Memory B cell (primary cell): ENCODE results near the gene NTRK3.

Experiments
- ATAC-seq: fragments of 150-1000 bp; cut with Tn5 transposase; 2 replicates; pipeline ENCODE4 v1.10.0; 2021; ENCODE audit warnings: low read depth, mild to moderate bottlenecking, moderate library complexity
- DNase-seq, 2 donors: peaks; one replicate each; pipeline ENCODE4 v3.0.0; 2022; ENCODE audit warnings: low spot score in 2 of 2
- H3K27ac Mint-ChIP-seq: one replicate; pipeline ENCODE4 v1.8.0; 2022; ENCODE audit warnings: mild to moderate bottlenecking, moderate library complexity, mixed read lengths
- H3K27me3 Mint-ChIP-seq: one replicate; pipeline ENCODE4 v1.8.0; 2022; ENCODE audit warnings: mixed read lengths
- H3K36me3 Mint-ChIP-seq: one replicate; pipeline ENCODE4 v1.8.0; 2022; ENCODE audit warnings: mild to moderate bottlenecking, mixed read lengths
- H3K4me1 Mint-ChIP-seq: one replicate; pipeline ENCODE4 v1.8.0; 2022; ENCODE audit warnings: mixed read lengths
- H3K4me3 Mint-ChIP-seq: one replicate; pipeline ENCODE4 v1.8.0; 2022; ENCODE audit warnings: mild to moderate bottlenecking, moderate library complexity, mixed read lengths
- H3K9me3 Mint-ChIP-seq: one replicate; pipeline ENCODE4 v1.8.0; 2022; ENCODE audit warnings: mixed read lengths

The NTRK3 gene

GRCh38 chr15:88231909-88232644 lies 24.5 kb downstream of the NTRK3 start:
- ATAC-seq, result no peak

GRCh38 chr15:88230823-88231222 lies 25.7 kb downstream of the NTRK3 start:
- Mint-ChIP-seq H3K4me3 (no peak overlapping the region), H3K4me1 (no peaks in the 10 kb centered on the region), H3K27ac (no peak overlapping the region), H3K9me3 (no peaks in the 10 kb centered on the region), H3K27me3 (peaks cover 24% of the 10 kb centered on the region), H3K36me3 (no peaks in the 10 kb centered on the region)
- no peak for ATAC-seq
- DNase-seq, result no peak

More at GRCh38 chr15:88231909-88232644, 24.5 kb downstream of the NTRK3 start:
- Mint-ChIP-seq H3K4me1 (no peaks in the 10 kb centered on the region), H3K27ac (no peak overlapping the region), H3K36me3 (no peaks in the 10 kb centered on the region), H3K27me3 (peaks cover 26% of the 10 kb centered on the region), H3K9me3 (no peaks in the 10 kb centered on the region), H3K4me3 (no peak overlapping the region)
- DNase-seq, result no peak

GRCh38 chr15:88225461-88225860 lies 31.1 kb downstream of the NTRK3 start:
- DNase-seq, result no peak
- no peaks in the 10 kb centered on the region for H3K9me3 Mint-ChIP-seq
- H3K36me3 Mint-ChIP-seq, result no peaks in the 10 kb centered on the region
- peaks cover 10% of the 10 kb centered on the region for H3K27me3 Mint-ChIP-seq
- ATAC-seq, result no peak
- H3K4me1 Mint-ChIP-seq, result no peaks in the 10 kb centered on the region
- H3K27ac Mint-ChIP-seq, result no peak overlapping the region
- H3K4me3 Mint-ChIP-seq, result no peak overlapping the region

- DNase-seq, result no peak
- Mint-ChIP-seq H3K4me3 (no peak overlapping the region), H3K9me3 (no peaks in the 10 kb centered on the region), H3K4me1 (no peaks in the 10 kb centered on the region), H3K27ac (no peak overlapping the region), H3K27me3 (peaks cover 3% of the 10 kb centered on the region), H3K36me3 (no peaks in the 10 kb centered on the region)
- ATAC-seq, result no peak
Measured at GRCh38 chr15:88223084-88223483, 33.5 kb downstream of the NTRK3 start.

GRCh38 chr15:88221836-88222235 lies 34.7 kb downstream of the NTRK3 start:
- ATAC-seq (no peak), DNase-seq (no peak)
- Mint-ChIP-seq H3K9me3 (peaks cover 4% of the 10 kb centered on the region), H3K4me1 (no peaks in the 10 kb centered on the region), H3K27ac (no peak overlapping the region), H3K27me3 (peaks cover 5% of the 10 kb centered on the region), H3K36me3 (no peaks in the 10 kb centered on the region), H3K4me3 (no peak overlapping the region)

GRCh38 chr15:88220443-88221335 lies 35.9 kb downstream of the NTRK3 start:
- ATAC-seq, result no peak
- Mint-ChIP-seq H3K9me3 (peaks cover 5% of the 10 kb centered on the region), H3K27ac (no peak overlapping the region), H3K4me1 (no peaks in the 10 kb centered on the region), H3K4me3 (no peak overlapping the region), H3K27me3 (peaks cover 5% of the 10 kb centered on the region), H3K36me3 (no peaks in the 10 kb centered on the region)
- DNase-seq, result no peak

- no peak for ATAC-seq
- Mint-ChIP-seq H3K9me3 (peaks cover 5% of the 10 kb centered on the region), H3K4me1 (peaks cover 1% of the 10 kb centered on the region), H3K27me3 (peaks cover 3% of the 10 kb centered on the region), H3K27ac (no peak overlapping the region), H3K36me3 (no peaks in the 10 kb centered on the region), H3K4me3 (no peak overlapping the region)
- no peak for DNase-seq
Measured at GRCh38 chr15:88219623-88220022, 36.9 kb downstream of the NTRK3 start.

- peaks cover 2% of the 10 kb centered on the region for H3K4me1 Mint-ChIP-seq
- no peak for ATAC-seq
- H3K36me3 Mint-ChIP-seq, result no peaks in the 10 kb centered on the region
- H3K27ac Mint-ChIP-seq, result no peak overlapping the region
- peaks cover 5% of the 10 kb centered on the region for H3K9me3 Mint-ChIP-seq
- DNase-seq, result no peak
- H3K27me3 Mint-ChIP-seq, result peaks cover 3% of the 10 kb centered on the region
- H3K4me3 Mint-ChIP-seq, result no peak overlapping the region
Measured at GRCh38 chr15:88218557-88219221, 37.9 kb downstream of the NTRK3 start.

GRCh38 chr15:88215066-88215648 lies 41.4 kb downstream of the NTRK3 start:
- H3K27me3 Mint-ChIP-seq, result peaks cover 5% of the 10 kb centered on the region
- no peak overlapping the region for H3K4me3 Mint-ChIP-seq
- H3K36me3 Mint-ChIP-seq, result no peaks in the 10 kb centered on the region
- no peak for ATAC-seq
- H3K9me3 Mint-ChIP-seq, result peaks cover 5% of the 10 kb centered on the region
- H3K4me1 Mint-ChIP-seq, result peaks cover 2% of the 10 kb centered on the region
- no peak overlapping the region for H3K27ac Mint-ChIP-seq
- no peak for DNase-seq

GRCh38 chr15:88209111-88209510 lies 47.4 kb downstream of the NTRK3 start:
- no peaks in the 10 kb centered on the region for H3K9me3 Mint-ChIP-seq
- peaks cover 6% of the 10 kb centered on the region for H3K27me3 Mint-ChIP-seq

GRCh38 chr15:88208396-88208795 lies 48.1 kb downstream of the NTRK3 start:
- Mint-ChIP-seq H3K9me3 (no peaks in the 10 kb centered on the region), H3K4me3 (no peak overlapping the region), H3K27me3 (peaks cover 8% of the 10 kb centered on the region)

More at GRCh38 chr15:88209111-88209510, 47.4 kb downstream of the NTRK3 start:
- H3K36me3 Mint-ChIP-seq, result no peaks in the 10 kb centered on the region
- no peak overlapping the region for H3K27ac Mint-ChIP-seq
- ATAC-seq (no peak), DNase-seq (no peak)
- H3K4me3 Mint-ChIP-seq, result no peak overlapping the region
- no peaks in the 10 kb centered on the region for H3K4me1 Mint-ChIP-seq

GRCh38 chr15:88207565-88207964 lies 49.0 kb downstream of the NTRK3 start:
- DNase-seq (no peak), ATAC-seq (no peak)
- no peaks in the 10 kb centered on the region for H3K36me3 Mint-ChIP-seq
- peaks cover 11% of the 10 kb centered on the region for H3K27me3 Mint-ChIP-seq
- H3K4me3 Mint-ChIP-seq, result no peak overlapping the region
- no peaks in the 10 kb centered on the region for H3K4me1 Mint-ChIP-seq
- no peaks in the 10 kb centered on the region for H3K9me3 Mint-ChIP-seq
- H3K27ac Mint-ChIP-seq, result no peak overlapping the region

More at GRCh38 chr15:88208396-88208795, 48.1 kb downstream of the NTRK3 start:
- no peak for ATAC-seq
- H3K4me1 Mint-ChIP-seq, result no peaks in the 10 kb centered on the region
- no peak overlapping the region for H3K27ac Mint-ChIP-seq
- no peaks in the 10 kb centered on the region for H3K36me3 Mint-ChIP-seq
- no peak for DNase-seq

GRCh38 chr15:88204584-88204983 lies 52.0 kb downstream of the NTRK3 start:
- H3K4me3 Mint-ChIP-seq, result no peak overlapping the region
- ATAC-seq (no peak), DNase-seq (no peak)
- H3K27ac Mint-ChIP-seq, result no peak overlapping the region
- peaks cover 11% of the 10 kb centered on the region for H3K27me3 Mint-ChIP-seq
- H3K36me3 Mint-ChIP-seq, result no peaks in the 10 kb centered on the region
- no peaks in the 10 kb centered on the region for H3K9me3 Mint-ChIP-seq
- no peaks in the 10 kb centered on the region for H3K4me1 Mint-ChIP-seq

- no peak overlapping the region for H3K27ac Mint-ChIP-seq
- ATAC-seq (no peak), DNase-seq (no peak)
- peaks cover 11% of the 10 kb centered on the region for H3K27me3 Mint-ChIP-seq
- no peaks in the 10 kb centered on the region for H3K36me3 Mint-ChIP-seq
- no peaks in the 10 kb centered on the region for H3K4me1 Mint-ChIP-seq
- no peaks in the 10 kb centered on the region for H3K9me3 Mint-ChIP-seq
- no peak overlapping the region for H3K4me3 Mint-ChIP-seq
Measured at GRCh38 chr15:88202231-88202630, 54.3 kb downstream of the NTRK3 start.
